GM21737 (cell line): ENCODE results near the gene NEK10.

Experiments used
- ATAC-seq: cut with Tn5 transposase; IDR thresholded peaks from one replicate; pipeline ENCODE4 v1.9.1; 2021; ENCODE audit warnings: mild to moderate bottlenecking, moderate library complexity; ENCODE audit not compliant: unreplicated experiment

NEK10 gene

DNA sequence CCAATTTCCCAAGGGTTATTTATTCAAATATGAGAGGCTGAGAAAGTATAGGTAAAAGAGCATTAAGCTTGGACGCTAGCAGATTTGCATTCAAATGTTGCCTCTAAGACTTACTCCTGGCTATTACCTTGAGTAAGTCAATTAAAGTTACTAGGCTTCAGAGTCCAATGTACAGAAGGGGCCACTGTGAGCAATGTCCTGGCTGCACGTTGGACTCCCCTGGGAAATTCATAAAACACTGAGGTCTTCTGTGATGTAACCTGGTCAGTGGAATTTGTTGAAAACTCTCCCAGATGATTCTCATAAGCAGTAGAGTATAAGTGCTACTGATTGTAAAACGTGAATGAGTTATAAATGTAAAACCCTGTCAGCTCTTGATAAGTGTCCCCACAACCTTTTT lies 295.3 kb downstream of the NEK10 start:
- no peak for ATAC-seq

DNA sequence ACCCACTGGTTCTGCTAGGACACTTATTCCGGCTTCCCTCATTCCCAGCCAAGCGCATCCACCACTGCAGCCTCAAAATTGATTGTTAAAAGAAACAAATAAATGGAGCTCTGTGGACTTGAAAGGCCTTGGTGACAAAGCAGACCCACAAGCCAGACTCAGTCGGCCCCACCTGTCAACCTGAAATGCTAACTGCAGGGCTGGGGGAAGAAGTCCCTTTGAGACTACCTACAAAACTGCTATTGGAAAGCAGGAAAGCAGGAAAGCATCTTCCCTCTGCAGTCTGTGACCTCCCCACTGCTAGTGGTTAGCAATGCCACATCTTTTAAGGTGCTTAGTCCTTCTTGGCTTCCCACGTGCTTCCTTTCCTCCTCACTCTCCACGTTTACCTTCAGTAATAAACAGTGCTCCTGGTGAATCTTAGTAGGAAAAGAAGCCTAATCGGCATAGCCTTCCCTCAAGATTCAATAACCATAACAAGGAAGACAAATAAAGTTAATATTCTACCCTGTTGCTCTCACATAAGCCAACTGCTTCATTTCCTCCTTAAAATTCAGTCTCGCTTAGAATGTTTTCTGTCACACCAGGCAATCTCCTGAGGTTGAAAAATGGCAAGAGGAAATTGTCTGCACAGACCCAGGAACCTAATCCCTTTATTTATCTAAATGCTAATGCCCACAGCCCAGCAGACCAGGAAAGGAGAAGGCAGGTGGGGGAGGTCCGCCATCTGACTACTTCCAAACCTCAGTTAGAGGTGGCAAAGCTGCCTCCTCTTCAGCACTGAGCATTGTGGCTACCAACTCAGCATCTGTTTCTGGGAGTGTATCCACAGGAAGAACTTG lies 296.2 kb downstream of the NEK10 start:
- no peak for ATAC-seq

DNA sequence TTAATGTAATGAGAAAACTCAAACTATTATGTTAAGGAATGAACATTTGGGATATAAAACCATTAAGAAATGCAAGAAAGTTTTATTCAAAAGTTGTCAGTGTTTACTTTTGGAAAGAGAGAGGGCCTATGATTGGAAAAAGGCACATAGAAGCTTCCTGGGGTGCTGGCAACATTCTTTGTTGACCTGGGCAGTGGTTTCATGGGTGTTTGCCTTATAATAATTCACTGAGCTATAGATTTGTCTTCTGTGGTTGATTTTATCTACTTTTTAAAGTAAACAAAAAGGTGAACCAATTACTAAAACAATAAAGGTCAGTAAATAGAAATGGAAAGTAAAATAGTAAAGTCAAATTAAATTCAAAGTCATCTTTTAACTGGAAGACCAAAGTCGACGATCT lies 308.8 kb downstream of the NEK10 start:
- no peak for ATAC-seq
